ENCODE results near the gene KREMEN1.

Gene KREMEN1

DNA sequence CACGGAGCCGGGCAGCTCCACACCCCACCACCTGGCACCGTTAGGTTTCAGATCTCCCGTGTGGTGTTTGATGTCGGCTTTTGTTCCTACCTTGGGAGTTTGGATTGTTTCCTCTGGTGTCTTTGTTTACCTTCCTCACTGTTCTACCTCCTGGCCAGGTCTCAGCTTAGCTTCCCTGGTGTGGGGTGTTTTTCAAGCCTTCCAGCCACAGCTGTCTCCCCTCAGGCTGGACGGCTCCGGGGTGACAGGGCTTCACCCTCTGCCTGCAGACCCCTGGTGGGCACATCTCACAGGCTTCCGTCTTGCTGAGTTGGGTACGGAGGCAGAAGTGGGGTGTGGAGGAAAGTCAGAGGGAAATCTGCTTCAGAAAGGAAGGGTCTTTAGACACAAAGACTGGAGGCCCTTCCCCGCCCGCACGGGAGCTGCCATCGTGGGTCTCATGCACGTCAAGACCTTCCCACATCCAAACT lies 73.3 kb downstream of the KREMEN1 start:
- TF ChIP-seq GABPA (IDR thresholded peaks at IDR 0.05; ENCODE audit: low read depth), result no peak
- no peak for TF ChIP-seq SPI1 (IDR thresholded peaks at IDR 0.05; ENCODE audit: borderline replicate concordance, low read depth)
- no peak for TF ChIP-seq REST (IDR thresholded peaks at IDR 0.05; ENCODE audit: insufficient replicate concordance, low read depth)
- TF ChIP-seq POLR2AphosphoS5 (IDR thresholded peaks at IDR 0.05; ENCODE audit: low read depth), result no peak
- TF ChIP-seq, protein P1, sequence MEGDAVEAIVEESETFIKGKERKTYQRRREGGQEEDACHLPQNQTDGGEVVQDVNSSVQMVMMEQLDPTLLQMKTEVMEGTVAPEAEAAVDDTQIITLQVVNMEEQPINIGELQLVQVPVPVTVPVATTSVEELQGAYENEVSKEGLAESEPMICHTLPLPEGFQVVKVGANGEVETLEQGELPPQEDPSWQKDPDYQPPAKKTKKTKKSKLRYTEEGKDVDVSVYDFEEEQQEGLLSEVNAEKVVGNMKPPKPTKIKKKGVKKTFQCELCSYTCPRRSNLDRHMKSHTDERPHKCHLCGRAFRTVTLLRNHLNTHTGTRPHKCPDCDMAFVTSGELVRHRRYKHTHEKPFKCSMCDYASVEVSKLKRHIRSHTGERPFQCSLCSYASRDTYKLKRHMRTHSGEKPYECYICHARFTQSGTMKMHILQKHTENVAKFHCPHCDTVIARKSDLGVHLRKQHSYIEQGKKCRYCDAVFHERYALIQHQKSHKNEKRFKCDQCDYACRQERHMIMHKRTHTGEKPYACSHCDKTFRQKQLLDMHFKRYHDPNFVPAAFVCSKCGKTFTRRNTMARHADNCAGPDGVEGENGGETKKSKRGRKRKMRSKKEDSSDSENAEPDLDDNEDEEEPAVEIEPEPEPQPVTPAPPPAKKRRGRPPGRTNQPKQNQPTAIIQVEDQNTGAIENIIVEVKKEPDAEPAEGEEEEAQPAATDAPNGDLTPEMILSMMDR (IDR thresholded peaks at IDR 0.05; ENCODE audit: insufficient read depth, low read length), result no peak
- H3K4me3 ChIP-seq (replicated peaks; ENCODE audit: insufficient read depth, low read length), result no peak overlapping the region
- H3K27me3 ChIP-seq (ENCODE audit: insufficient read depth, poor library complexity, severe bottlenecking), result no peaks in the 10 kb centered on the region
- DNase-seq (ENCODE audit: low read depth in 1 of 2, low spot score in 1 of 2), result no peak
- H3K27ac ChIP-seq (replicated peaks), result no peak overlapping the region

DNA sequence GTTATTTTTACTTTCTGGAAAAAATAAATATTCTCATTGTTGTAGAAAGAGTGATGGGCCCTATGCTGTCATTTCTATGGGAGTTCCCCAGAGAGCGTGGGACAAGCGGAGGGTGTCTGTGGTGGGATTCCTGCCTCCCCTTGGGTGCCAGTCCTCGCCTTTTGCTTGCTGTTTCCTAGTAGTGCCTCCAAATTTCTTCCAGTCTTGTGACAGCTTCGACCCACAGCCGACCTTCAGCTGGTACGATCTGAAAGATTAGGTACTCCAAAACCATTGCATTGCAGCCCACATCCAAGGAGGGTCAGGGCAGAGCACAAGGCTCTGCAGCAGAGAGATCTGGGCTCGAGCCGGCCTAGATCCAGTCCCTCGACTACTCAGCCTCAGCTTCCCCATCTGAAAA lies 73.9 kb downstream of the KREMEN1 start:
- no peak overlapping the region for H3K4me3 ChIP-seq (replicated peaks; ENCODE audit: insufficient read depth, low read length)
- H3K27me3 ChIP-seq (ENCODE audit: insufficient read depth, poor library complexity, severe bottlenecking), result no peaks in the 10 kb centered on the region
- no peak for TF ChIP-seq GABPA (IDR thresholded peaks at IDR 0.05; ENCODE audit: low read depth)
- TF ChIP-seq REST (IDR thresholded peaks at IDR 0.05; ENCODE audit: insufficient replicate concordance, low read depth), result no peak
- TF ChIP-seq, protein P1 (IDR thresholded peaks at IDR 0.05; ENCODE audit: insufficient read depth, low read length), result no peak
- TF ChIP-seq SPI1 (IDR thresholded peaks at IDR 0.05; ENCODE audit: borderline replicate concordance, low read depth), result no peak
- TF ChIP-seq POLR2AphosphoS5 (IDR thresholded peaks at IDR 0.05; ENCODE audit: low read depth), result no peak
- no peak for DNase-seq (ENCODE audit: low read depth in 1 of 2, low spot score in 1 of 2)
- no peak overlapping the region for H3K27ac ChIP-seq (replicated peaks)

- Histone ChIP-seq H3K4me3 (replicated peaks; ENCODE audit: insufficient read depth, low read length) (no peak overlapping the region), H3K27me3 (ENCODE audit: insufficient read depth, poor library complexity, severe bottlenecking) (no peaks in the 10 kb centered on the region), H3K27ac (replicated peaks) (no peak overlapping the region)
- TF ChIP-seq, protein P1 (IDR thresholded peaks at IDR 0.05; ENCODE audit: insufficient read depth, low read length), result no peak
- TF ChIP-seq GABPA (IDR thresholded peaks at IDR 0.05; ENCODE audit: low read depth) (no peak), REST (IDR thresholded peaks at IDR 0.05; ENCODE audit: insufficient replicate concordance, low read depth) (no peak), POLR2AphosphoS5 (IDR thresholded peaks at IDR 0.05; ENCODE audit: low read depth) (no peak), SPI1 (IDR thresholded peaks at IDR 0.05; ENCODE audit: borderline replicate concordance, low read depth) (no peak)
- no peak for DNase-seq (ENCODE audit: low read depth in 1 of 2, low spot score in 1 of 2)
Observed at GRCh38 chr22:29147331-29147899, 74.6 kb downstream of the KREMEN1 start.

All from HL-60 (cell line).